Large intestine (tissue), 3 donors: ENCODE results near the gene ZEB1. TPM values are rescaled to one million over a fixed set of nuclear protein-coding genes. Genes with fewer than 3 reads are reported as not detected.

ENCODE experiments used
- DNase-seq, 2 donors: peaks; one replicate each; pipeline versions ENCODE4 v3.0.0 to v3.0.0-alpha.2; 2013
- H3K27ac ChIP-seq: one replicate; pipeline ENCODE4 v1.5.1; 2013; ENCODE audit warnings: low read length
- H3K27me3 ChIP-seq: 2 replicates; pipeline ENCODE4 v1.6.1; 2013; ENCODE audit warnings: low read length; ENCODE audit not compliant: control insufficient read depth, insufficient read depth
- H3K36me3 ChIP-seq: 2 replicates; pipeline ENCODE4 v1.6.1; 2013; ENCODE audit warnings: low read length; ENCODE audit not compliant: control insufficient read depth, insufficient read depth
- H3K4me1 ChIP-seq: one replicate; pipeline ENCODE4 v1.6.1; 2013; ENCODE audit warnings: low read length; ENCODE audit not compliant: control insufficient read depth, insufficient read depth
- H3K4me3 ChIP-seq: one replicate; pipeline ENCODE4 v1.5.1; 2013; ENCODE audit warnings: low read length
- H3K9me3 ChIP-seq: one replicate; pipeline ENCODE4 v1.6.1; 2013; ENCODE audit warnings: mild to moderate bottlenecking, low read depth, low read length, moderate library complexity; ENCODE audit not compliant: control insufficient read depth
- WGBS: methylation state at CpG from one replicate; pipeline ENCODE4 v1.1.5; 2013; ENCODE audit warnings: low lambda C conversion rate; ENCODE audit not compliant: insufficient coverage; 5-methylcytosine and 5-hydroxymethylcytosine counted together
- polyA plus RNA-seq: library from polyadenylated mRNA; unstranded; fragments of 120-200 nt; gene quantifications from one replicate; pipeline ENCODE4 v1.2.1, GENCODE V29; 2013

ZEB1 gene
- polyA plus RNA-seq, 1 donor: 25.1 TPM

DNA sequence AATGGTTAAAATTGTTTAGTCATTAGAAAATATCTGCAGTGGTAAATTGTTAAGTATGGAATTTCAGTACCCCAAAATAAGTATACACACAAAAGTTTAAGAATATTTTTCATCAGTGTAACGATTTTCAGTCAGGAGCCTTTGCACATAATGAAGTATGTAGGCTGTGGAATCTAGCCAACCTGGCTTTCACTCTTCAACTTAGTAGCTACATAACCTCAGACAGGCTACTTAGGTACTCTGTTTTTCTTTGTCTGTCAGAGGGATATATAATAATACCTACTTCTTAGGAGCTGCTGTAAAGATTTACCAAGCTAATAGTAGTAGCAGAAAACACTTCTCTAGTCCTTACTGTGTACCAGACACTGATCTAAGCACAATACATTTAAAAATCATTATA, 137.5 kb downstream of the ZEB1 start:
- H3K4me3 ChIP-seq: no peak overlapping the region
- DNase-seq: no peak
- 80% methylated on average over 1 of the region's 1 CpG for WGBS
- H3K27me3 ChIP-seq: no peaks in the 10 kb centered on the region
- no peak overlapping the region for H3K27ac ChIP-seq
- H3K4me1 ChIP-seq: no peaks in the 10 kb centered on the region
- H3K9me3 ChIP-seq: no peaks in the 10 kb centered on the region
- no peaks in the 10 kb centered on the region for H3K36me3 ChIP-seq

DNA sequence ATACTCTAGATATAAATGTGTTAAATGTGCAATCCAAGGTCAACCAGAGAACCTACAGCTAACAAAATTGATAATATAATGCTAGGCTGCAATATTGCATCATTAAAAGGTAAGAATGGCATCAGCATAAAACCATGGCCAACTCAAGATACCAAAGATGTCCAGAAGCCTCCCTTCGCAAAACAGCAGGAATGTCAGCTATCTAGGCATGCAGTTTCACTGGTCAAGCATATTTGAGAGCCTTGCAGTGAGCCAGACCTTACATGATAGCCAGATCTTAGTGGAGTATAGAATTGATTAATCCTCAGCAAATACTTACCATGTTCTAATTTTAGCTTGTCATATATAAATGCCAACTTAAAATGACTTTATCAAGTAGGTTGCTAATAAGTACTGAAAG, 138.8 kb downstream of the ZEB1 start:
- Histone ChIP-seq H3K36me3 (no peaks in the 10 kb centered on the region), H3K4me3 (no peak overlapping the region), H3K9me3 (no peaks in the 10 kb centered on the region), H3K4me1 (no peaks in the 10 kb centered on the region), H3K27ac (no peak overlapping the region), H3K27me3 (no peaks in the 10 kb centered on the region)
- no peak for DNase-seq
- no CpG with 5 or more reads among the region's 1 CpG for WGBS

GRCh38 chr10:31458974-31459373, 140.0 kb downstream of the ZEB1 start:
- Histone ChIP-seq H3K4me3 (no peak overlapping the region), H3K36me3 (no peaks in the 10 kb centered on the region), H3K27ac (no peak overlapping the region), H3K27me3 (no peaks in the 10 kb centered on the region), H3K9me3 (no peaks in the 10 kb centered on the region), H3K4me1 (no peaks in the 10 kb centered on the region)
- DNase-seq: no peak

DNA sequence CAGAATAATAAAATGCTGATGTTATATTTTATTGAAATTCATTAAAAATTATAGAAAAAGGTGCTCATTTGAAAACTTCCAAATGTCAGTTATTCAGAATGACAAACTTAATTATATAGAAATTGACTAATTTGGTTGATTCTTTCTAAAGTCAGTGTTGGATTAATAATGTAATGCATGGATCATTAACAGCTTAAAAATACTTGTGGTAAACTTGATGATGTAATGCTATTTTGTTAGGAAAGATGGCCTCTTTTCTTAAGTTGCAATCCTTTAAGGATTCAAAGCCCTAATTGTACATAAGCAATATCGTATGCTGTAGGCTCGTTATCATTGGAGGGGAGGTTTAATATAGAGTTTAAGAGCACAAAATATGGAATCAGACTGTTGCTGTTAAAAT, 141.2 kb downstream of the ZEB1 start:
- Histone ChIP-seq H3K4me3 (no peak overlapping the region), H3K36me3 (no peaks in the 10 kb centered on the region), H3K27me3 (no peaks in the 10 kb centered on the region), H3K9me3 (no peaks in the 10 kb centered on the region), H3K27ac (no peak overlapping the region), H3K4me1 (no peaks in the 10 kb centered on the region)
- no CpG with 5 or more reads among the region's 2 CpGs for WGBS
- no peak for DNase-seq

- peaks cover 14% of the 10 kb centered on the region for H3K36me3 ChIP-seq
- no peak overlapping the region for H3K27ac ChIP-seq
- no peaks in the 10 kb centered on the region for H3K27me3 ChIP-seq
- WGBS: 100% methylated on average over 1 of the region's 2 CpGs
- no peaks in the 10 kb centered on the region for H3K4me1 ChIP-seq
- no peak overlapping the region for H3K4me3 ChIP-seq
- H3K9me3 ChIP-seq: no peaks in the 10 kb centered on the region
- DNase-seq: no peak
These were observed 145.5 kb downstream of the ZEB1 start for GRCh38 chr10:31464552-31464951.

GRCh38 chr10:31466313-31466712, 147.3 kb downstream of the ZEB1 start:
- no peak overlapping the region for H3K27ac ChIP-seq
- no peak overlapping the region for H3K4me3 ChIP-seq
- no peaks in the 10 kb centered on the region for H3K4me1 ChIP-seq
- DNase-seq: no peak
- H3K9me3 ChIP-seq: no peaks in the 10 kb centered on the region
- no peaks in the 10 kb centered on the region for H3K27me3 ChIP-seq
- peaks cover 14% of the 10 kb centered on the region for H3K36me3 ChIP-seq
- WGBS: 100% methylated on average over 1 of the region's 1 CpG

DNA sequence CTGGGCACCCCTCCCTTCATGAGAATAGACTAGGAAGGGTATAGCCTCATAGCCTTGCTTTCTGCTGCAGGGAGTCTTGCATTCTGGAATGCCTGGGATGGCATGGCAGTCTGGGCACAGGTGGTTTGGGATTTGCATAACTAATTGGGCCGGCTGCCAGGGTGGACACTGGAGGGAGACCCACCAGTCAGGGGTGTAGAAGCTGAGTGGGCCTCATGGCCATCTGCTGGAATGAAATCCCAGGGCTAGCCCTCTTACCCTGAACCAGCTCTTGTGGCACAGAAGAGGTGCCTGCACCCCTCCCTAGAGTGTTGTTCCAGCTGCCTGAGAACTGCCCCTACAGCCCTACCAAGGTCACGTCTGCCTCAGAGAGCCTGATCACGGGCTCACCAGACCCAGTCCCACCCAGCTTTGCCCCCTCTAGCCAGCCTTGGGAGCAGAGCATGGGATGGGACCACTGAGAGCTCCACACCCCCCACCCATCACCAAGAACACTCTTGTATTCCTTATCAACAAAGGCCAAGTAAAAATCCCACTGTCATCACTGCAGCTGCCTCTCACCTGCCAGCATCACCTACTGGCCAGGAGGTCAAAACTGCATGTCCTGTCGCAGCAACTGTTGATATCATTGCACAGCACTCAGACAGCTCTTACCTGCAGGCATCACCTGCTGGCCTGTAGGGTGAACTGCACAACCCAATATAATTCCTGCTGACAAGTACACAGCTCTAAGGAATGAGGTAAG, 148.9 kb downstream of the ZEB1 start:
- no peak overlapping the region for H3K27ac ChIP-seq
- no CpG with 5 or more reads among the region's 4 CpGs for WGBS
- H3K36me3 ChIP-seq: peaks cover 14% of the 10 kb centered on the region
- DNase-seq: peak in 1 of 2 donors; percentile 9
- no peaks in the 10 kb centered on the region for H3K4me1 ChIP-seq
- no peaks in the 10 kb centered on the region for H3K9me3 ChIP-seq
- H3K27me3 ChIP-seq: no peaks in the 10 kb centered on the region
- no peak overlapping the region for H3K4me3 ChIP-seq

- Histone ChIP-seq H3K4me1 (no peaks in the 10 kb centered on the region), H3K9me3 (no peaks in the 10 kb centered on the region), H3K36me3 (peaks cover 14% of the 10 kb centered on the region), H3K27ac (no peak overlapping the region), H3K4me3 (no peak overlapping the region), H3K27me3 (no peaks in the 10 kb centered on the region)
- DNase-seq: no peak
- WGBS: no CpG with 5 or more reads among the region's 2 CpGs
These were observed 149.5 kb downstream of the ZEB1 start for GRCh38 chr10:31468536-31468859.

- Histone ChIP-seq H3K4me3 (no peak overlapping the region), H3K27me3 (no peaks in the 10 kb centered on the region), H3K9me3 (peaks cover 3% of the 10 kb centered on the region), H3K4me1 (no peaks in the 10 kb centered on the region), H3K27ac (no peak overlapping the region), H3K36me3 (no peaks in the 10 kb centered on the region)
- DNase-seq: no peak
These were observed 156.5 kb downstream of the ZEB1 start for GRCh38 chr10:31475519-31475918.

DNA sequence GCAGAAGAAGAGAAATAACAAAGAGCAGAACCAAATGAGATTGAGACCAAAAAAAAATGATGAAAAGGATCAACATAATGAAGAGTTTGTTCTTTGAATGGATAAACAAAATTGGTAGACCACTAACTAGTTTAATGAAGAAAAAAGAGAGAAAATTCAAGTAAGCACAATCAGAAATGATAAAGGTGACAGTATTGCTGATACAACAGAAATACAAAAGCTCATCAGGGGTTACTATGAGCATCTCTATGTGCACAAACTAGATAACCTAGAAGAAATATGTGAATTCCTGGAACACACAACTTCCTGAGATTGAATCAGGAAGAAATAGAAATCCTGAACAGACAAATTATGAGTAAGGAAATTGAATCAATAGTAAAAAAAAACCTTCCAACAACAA, 157.1 kb downstream of the ZEB1 start:
- H3K4me3 ChIP-seq: no peak overlapping the region

DNA sequence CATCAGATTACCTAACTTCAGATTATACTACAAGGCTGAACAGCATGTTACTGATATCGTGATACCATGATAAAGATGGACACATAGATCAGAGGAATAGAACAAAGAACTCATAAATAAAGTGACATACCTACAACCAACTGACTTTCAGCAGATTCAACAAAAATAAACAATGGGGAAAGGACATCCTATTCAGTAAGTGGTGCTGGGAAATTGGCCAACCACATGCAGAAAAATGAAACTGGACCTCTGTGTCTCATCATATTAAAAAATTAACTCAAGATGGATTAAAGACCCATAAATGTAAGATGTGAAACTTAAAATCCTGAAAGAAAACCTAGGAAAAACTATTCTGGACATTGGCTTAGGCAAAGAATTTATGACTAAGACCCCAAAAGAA, 158.6 kb downstream of the ZEB1 start:
- Histone ChIP-seq H3K4me3 (no peak overlapping the region), H3K36me3 (no peaks in the 10 kb centered on the region), H3K27ac (no peak overlapping the region), H3K27me3 (no peaks in the 10 kb centered on the region), H3K4me1 (no peaks in the 10 kb centered on the region), H3K9me3 (peaks cover 3% of the 10 kb centered on the region)
- DNase-seq: no peak
- WGBS: no CpG with 5 or more reads among the region's 1 CpG

More for the DNA sequence above, 157.1 kb downstream of the ZEB1 start:
- H3K9me3 ChIP-seq: peaks cover 3% of the 10 kb centered on the region
- no peaks in the 10 kb centered on the region for H3K36me3 ChIP-seq
- H3K27ac ChIP-seq: no peak overlapping the region
- DNase-seq: no peak
- no peaks in the 10 kb centered on the region for H3K4me1 ChIP-seq
- H3K27me3 ChIP-seq: no peaks in the 10 kb centered on the region
